Panc1 (cell line): ENCODE data around the gene NOTCH3. TPM values are rescaled to one million over a fixed set of nuclear protein-coding genes. Genes with fewer than 3 reads are reported as not detected.

Source experiments
- ATAC-seq: fragments of 200-7000 bp; cut with Tn5 transposase; 2 replicates; pipeline ENCODE4 v1.9.1; 2020; ENCODE audit warnings: mild to moderate bottlenecking, moderate library complexity
- BruUV-seq: library from RNA; stranded (reverse); fragments of 400-500 nt; replicated peaks from 2 replicates; lab custom pipeline; 2021; lab: Mats Ljungman, UMichigan
- CTCF ChIA-PET: fragments of 300-600 bp; sonication (Branson Sonifier 250); formaldehyde crosslinking; loops from one replicate; lab custom pipeline; 2022; ENCODE audit warnings: antibody characterized with exemption; lab: Charles Lee
- POLR2A ChIA-PET: fragments of 300-600 bp; sonication (Branson Sonifier 250); formaldehyde crosslinking; loops from one replicate; lab custom pipeline; 2022; ENCODE audit warnings: antibody characterized with exemption; lab: Charles Lee
- DNase-seq: peaks from one replicate; pipeline ENCODE4 v3.0.0-alpha.2; 2010; ENCODE audit warnings: low read depth, low spot score
- H3K27ac ChIP-seq: 2 replicates; pipeline ENCODE4 v1.5.1; 2011; ENCODE audit warnings: mild to moderate bottlenecking, low read length, inconsistent platforms
- H3K27me3 ChIP-seq: fragments of 200-500 bp; sonication (Bioruptor generic); 2 replicates; pipeline ENCODE4 v1.6.0; 2014; ENCODE audit warnings: low read length, inconsistent platforms; ENCODE audit not compliant: control insufficient read depth, insufficient read depth
- H3K36me3 ChIP-seq: fragments of 200-500 bp; sonication (Bioruptor generic); 2 replicates; pipeline ENCODE4 v1.5.1; 2014; ENCODE audit warnings: inconsistent platforms, mild to moderate bottlenecking, low read length, moderate library complexity; ENCODE audit not compliant: control insufficient read depth, insufficient read depth
- H3K4me1 ChIP-seq: 2 replicates; pipeline ENCODE4 v1.5.1; 2011; ENCODE audit warnings: inconsistent platforms, mild to moderate bottlenecking, low read length, moderate library complexity; ENCODE audit not compliant: control insufficient read depth, insufficient read depth
- H3K4me3 ChIP-seq, 2 experiments: 2 replicates each; pipeline ENCODE4 v1.5.1; 2011 to 2012; ENCODE audit warnings: low read depth in 2 of 2, low read length in 2 of 2, mild to moderate bottlenecking in 2 of 2, inconsistent platforms in 1 of 2, moderate library complexity in 1 of 2
- H3K9me3 ChIP-seq: fragments of 200-500 bp; sonication (Bioruptor generic); 2 replicates; pipeline ENCODE4 v1.5.1; 2014; ENCODE audit warnings: low read depth, mild to moderate bottlenecking, inconsistent platforms, low read length, moderate library complexity; ENCODE audit not compliant: control insufficient read depth, insufficient read depth
- POLR2AphosphoS5 ChIP-seq: IDR thresholded peaks from 2 replicates; pipeline ENCODE4 v1.6.1; 2012; ENCODE audit warnings: mild to moderate bottlenecking, low read depth, low read length, moderate library complexity
- SIN3A ChIP-seq: IDR thresholded peaks from 2 replicates; pipeline ENCODE4 v1.6.1; 2012; ENCODE audit warnings: low read depth, mild to moderate bottlenecking, low read length, moderate library complexity, borderline replicate concordance; ENCODE audit not compliant: insufficient read depth
- TCF7L2 ChIP-seq: IDR thresholded peaks from 2 replicates; pipeline ENCODE4 v1.6.1; 2011; ENCODE audit warnings: mild to moderate bottlenecking, low read depth, low read length, inconsistent platforms
- in situ Hi-C: cut with HindIII; loops from 2 replicates; pipeline ENCODE4 v1.10.0; 2016; ENCODE audit warnings: low sequenced_read_pairs, low pct_unique_long_range_greater_than_20kb
- intact Hi-C: fragments of 100-400 bp; cut with micrococcal nuclease; formaldehyde crosslinking; loops from one replicate; pipeline ENCODE4 v1.10.0; 2022; ENCODE audit not compliant: unreplicated experiment
- total RNA-seq: library from RNA; stranded (reverse); gene quantifications from one replicate; pipeline ENCODE4 v1.2.1, GENCODE V29; 2021; ENCODE audit not compliant: unreplicated experiment
- TF ChIP-seq, protein P1 (sequence below): fragments of 450-650 bp; IDR thresholded peaks from 2 replicates; pipeline ENCODE4 v1.5.1; 2017; ENCODE audit warnings: mild to moderate bottlenecking
- TF ChIP-seq, protein P2 (sequence below), 2 experiments: IDR thresholded peaks; 2 replicates each; pipeline ENCODE4 v1.6.1; 2011 to 2012; ENCODE audit warnings: low read depth in 2 of 2, control low read depth in 1 of 2, low read length in 1 of 2, mild to moderate bottlenecking in 1 of 2, moderate library complexity in 1 of 2; ENCODE audit not compliant: insufficient read depth in 1 of 2

Gene NOTCH3
- total RNA-seq, 1 experiment from 2014 or later = 5.3 TPM

DNA sequence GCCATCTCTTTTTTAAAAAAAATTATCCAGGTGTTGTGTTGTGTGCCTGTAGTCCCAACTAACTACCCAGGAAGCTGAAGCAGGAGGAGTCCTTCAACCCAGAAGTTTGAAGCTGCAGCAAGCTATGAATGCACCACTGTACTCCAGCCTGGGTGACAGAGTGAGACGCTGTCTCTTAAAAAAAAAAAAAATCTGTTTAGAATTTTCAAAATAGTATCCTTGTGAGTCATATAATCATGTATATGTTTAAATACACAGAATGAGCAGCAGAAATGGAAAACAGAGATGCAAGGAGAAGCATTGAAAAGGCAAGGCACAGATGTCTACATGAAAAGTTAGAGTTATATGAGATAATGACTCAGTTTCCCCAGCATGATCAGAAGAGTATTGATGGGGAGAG is 62.4 kb downstream of the NOTCH3 start:
- Histone ChIP-seq H3K4me1 (no peaks in the 10 kb centered on the region), H3K4me3 (no peak overlapping the region), H3K9me3 (peaks cover 6% of the 10 kb centered on the region; the same call in 1 of the 2 replicates), H3K36me3 (no peaks in the 10 kb centered on the region), H3K27ac (no peak overlapping the region), H3K27me3 (no peaks in the 10 kb centered on the region)
- TF ChIP-seq TCF7L2 = no peak
- TF ChIP-seq SIN3A = no peak
- TF ChIP-seq, protein P1, sequence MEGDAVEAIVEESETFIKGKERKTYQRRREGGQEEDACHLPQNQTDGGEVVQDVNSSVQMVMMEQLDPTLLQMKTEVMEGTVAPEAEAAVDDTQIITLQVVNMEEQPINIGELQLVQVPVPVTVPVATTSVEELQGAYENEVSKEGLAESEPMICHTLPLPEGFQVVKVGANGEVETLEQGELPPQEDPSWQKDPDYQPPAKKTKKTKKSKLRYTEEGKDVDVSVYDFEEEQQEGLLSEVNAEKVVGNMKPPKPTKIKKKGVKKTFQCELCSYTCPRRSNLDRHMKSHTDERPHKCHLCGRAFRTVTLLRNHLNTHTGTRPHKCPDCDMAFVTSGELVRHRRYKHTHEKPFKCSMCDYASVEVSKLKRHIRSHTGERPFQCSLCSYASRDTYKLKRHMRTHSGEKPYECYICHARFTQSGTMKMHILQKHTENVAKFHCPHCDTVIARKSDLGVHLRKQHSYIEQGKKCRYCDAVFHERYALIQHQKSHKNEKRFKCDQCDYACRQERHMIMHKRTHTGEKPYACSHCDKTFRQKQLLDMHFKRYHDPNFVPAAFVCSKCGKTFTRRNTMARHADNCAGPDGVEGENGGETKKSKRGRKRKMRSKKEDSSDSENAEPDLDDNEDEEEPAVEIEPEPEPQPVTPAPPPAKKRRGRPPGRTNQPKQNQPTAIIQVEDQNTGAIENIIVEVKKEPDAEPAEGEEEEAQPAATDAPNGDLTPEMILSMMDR = no peak
- in situ Hi-C loops = no loop called here
- POLR2A ChIA-PET = no interaction called here
- no peak for DNase-seq
- ATAC-seq = no peak
- intact Hi-C loops = no loop called here
- CTCF ChIA-PET = no interaction called here
- no TSS peak for BruUV-seq

DNA sequence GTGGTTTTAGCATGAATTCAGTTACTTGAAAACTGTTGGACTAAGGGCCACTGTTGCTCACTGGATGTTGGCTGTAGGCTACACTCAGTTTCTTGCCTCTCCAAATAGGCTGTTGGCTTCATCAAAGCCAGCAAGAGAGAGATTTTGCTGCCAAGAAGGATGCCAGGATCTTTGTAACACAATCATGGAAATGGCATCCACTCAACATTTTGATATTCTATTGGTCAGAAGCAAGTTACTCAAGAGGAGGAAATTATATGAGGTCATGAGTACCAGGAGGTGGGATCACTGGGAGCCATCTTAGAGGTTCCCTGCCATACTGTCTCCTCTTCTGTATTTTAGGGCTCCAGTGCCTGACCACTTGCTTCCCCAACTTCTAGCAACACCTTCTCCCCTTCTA is 63.0 kb downstream of the NOTCH3 start:
- ChIA-PET CTCF (no interaction called here), POLR2A (no interaction called here)
- Histone ChIP-seq H3K27me3 (no peaks in the 10 kb centered on the region), H3K9me3 (peaks cover 6% of the 10 kb centered on the region; the same call in 1 of the 2 replicates), H3K4me3 (no peak overlapping the region), H3K4me1 (no peaks in the 10 kb centered on the region), H3K27ac (no peak overlapping the region), H3K36me3 (no peaks in the 10 kb centered on the region)
- no TSS peak for BruUV-seq
- DNase-seq (no peak), ATAC-seq (no peak)
- in situ Hi-C loops (no loop called here), intact Hi-C loops (no loop called here)
- TF ChIP-seq, protein P2, sequence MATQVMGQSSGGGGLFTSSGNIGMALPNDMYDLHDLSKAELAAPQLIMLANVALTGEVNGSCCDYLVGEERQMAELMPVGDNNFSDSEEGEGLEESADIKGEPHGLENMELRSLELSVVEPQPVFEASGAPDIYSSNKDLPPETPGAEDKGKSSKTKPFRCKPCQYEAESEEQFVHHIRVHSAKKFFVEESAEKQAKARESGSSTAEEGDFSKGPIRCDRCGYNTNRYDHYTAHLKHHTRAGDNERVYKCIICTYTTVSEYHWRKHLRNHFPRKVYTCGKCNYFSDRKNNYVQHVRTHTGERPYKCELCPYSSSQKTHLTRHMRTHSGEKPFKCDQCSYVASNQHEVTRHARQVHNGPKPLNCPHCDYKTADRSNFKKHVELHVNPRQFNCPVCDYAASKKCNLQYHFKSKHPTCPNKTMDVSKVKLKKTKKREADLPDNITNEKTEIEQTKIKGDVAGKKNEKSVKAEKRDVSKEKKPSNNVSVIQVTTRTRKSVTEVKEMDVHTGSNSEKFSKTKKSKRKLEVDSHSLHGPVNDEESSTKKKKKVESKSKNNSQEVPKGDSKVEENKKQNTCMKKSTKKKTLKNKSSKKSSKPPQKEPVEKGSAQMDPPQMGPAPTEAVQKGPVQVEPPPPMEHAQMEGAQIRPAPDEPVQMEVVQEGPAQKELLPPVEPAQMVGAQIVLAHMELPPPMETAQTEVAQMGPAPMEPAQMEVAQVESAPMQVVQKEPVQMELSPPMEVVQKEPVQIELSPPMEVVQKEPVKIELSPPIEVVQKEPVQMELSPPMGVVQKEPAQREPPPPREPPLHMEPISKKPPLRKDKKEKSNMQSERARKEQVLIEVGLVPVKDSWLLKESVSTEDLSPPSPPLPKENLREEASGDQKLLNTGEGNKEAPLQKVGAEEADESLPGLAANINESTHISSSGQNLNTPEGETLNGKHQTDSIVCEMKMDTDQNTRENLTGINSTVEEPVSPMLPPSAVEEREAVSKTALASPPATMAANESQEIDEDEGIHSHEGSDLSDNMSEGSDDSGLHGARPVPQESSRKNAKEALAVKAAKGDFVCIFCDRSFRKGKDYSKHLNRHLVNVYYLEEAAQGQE (IDR thresholded peaks at IDR 0.05; ENCODE audit: insufficient read depth in 1 of 2, low read depth in 2 of 2, low read length in 1 of 2) = no peak
- TF ChIP-seq, protein P1 = no peak
- TF ChIP-seq TCF7L2 = no peak
- no peak for TF ChIP-seq SIN3A
- no peak for TF ChIP-seq POLR2AphosphoS5
